NCI-H446 treated with DMSO at 0.1 percent for 48 hours (cell line): ENCODE data around the gene ZNF808.
"Not testable (repeated sequence)": the region's sequence is repeated elsewhere in the genome, so short reads cannot be mapped to it uniquely, and the experiment has no call there.

Experiments used
- DNase-seq: peaks from one replicate; lab custom pipeline; 2025; lab: John Stamatoyannopoulos, UW

The ZNF808 gene

DNA sequence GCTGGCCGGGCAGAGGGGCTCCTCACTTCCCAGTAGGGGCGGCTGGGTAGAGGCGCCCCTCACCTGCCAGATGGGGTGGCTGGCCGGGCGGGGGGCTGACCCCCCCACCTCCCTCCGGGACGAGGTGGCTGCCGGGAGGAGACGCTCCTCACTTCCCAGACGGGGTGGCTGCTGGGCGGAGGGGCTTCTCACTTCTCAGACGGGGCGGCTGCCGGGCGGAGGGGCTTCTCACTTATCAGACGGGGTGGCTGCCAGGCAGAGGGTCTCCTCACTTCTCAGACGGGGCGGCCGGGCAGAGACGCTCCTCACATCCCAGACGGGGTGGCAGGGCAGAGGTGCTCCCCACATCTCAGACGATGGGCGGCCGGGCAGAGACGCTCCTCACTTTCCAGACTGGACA is 66.0 kb downstream of the ZNF808 start:
- not testable (repeated sequence) for DNase-seq

DNA sequence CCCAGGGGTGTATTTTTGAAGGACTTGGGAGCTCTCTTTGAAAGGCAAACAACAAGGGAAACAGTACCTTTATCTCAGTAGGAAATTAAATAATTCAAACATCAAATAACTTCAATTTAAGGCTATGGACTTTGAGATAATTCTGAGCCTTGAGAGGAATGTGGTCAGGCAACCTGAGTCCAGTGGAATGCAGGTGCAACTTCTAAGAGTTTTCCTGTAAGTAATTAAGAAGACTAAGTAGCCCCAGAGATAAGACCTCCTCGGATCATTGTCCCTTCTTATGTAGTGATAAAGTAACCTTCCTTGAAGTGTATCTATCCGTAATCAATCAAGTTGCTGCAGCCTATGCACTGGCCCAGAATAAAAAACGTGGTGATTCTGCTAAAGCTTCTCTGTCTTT is 71.8 kb downstream of the ZNF808 start:
- DNase-seq = no peak

DNA sequence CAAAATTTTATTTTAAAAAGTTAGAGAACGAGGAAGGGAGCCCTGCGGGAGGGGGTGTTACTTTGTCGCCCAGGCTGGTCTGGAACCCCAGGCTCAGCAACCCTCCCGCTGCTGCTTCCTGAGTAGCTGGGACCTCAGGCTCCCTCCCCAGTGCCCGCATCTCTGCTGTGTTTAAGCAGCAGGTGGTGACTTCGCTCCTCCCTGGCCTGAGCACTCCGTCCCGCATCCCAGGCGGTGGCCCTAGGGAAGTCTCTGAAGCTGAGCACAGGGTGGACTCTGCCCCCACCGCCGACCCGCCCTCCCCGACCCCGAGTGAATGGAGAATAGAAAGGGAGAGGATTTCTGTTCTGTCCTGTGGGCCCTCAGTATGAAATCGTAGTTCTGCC is 73.2 kb downstream of the ZNF808 start:
- no peak for DNase-seq

DNA sequence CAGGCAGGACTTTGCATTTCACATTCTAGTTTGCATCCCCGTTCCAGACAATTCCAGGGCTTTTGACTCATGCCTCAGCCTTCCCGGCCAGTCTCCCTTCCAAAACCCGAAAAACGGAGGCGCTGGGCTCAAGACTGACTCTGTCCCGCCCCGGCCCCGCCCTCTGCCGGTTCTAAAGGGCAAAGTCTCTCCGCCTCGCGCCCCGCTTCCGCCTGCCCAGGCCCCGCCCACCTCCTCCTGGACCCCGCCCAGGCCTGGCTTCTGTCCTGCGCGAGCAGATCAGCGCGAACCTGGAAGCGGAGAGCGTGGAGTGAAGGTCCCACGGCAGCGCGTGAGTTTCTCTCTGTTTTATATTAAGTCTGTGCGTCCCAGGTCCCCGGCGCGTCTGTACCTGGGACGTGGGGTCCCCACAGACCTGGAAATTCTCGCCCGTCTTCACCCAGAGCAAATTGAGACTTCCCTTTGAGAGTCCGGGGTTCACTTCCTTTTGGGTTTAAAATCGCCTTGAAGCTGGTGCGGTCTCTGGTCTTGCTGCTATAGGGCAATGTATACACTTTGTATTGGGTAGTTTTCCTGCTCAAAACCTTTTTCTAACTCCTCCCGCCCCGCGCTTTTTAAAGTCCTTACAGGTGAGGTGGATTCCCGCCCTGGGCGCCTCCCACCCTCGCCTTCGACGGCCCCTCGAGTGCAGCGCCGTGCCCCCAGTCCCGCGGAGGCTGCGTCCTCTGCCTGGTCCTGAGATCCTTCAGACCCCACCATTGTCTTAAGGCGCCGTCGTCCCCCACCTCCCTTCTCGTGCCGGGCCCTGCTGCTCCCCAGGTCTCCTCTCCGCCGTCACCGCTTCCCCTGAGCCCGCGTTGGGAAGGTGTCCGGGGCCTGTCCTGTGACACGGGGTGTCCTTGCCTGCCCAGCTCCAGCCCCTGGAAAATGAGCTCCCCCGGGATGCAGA is 73.8 kb downstream of the ZNF808 start:
- no peak for DNase-seq

DNA sequence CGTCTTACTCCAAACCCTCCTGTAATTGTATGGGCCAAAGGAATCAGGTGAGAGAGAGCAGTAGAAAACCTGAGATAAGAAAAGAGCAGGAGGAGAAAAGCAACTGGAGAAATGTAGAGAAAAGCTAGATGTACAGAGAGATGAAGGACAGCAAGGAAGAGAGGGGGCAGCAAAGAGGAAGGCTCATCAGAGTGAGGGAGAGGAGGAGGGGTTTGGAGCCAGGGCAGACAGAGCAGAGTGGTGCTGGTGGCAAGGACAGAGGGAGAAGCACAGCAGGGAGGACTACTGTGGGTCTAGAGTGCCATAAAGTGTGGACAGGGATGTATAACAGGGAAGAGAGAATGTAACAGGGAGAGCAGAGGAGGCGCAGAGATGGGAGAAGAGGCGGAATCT is 74.5 kb downstream of the ZNF808 start:
- DNase-seq = not testable (repeated sequence)

DNA sequence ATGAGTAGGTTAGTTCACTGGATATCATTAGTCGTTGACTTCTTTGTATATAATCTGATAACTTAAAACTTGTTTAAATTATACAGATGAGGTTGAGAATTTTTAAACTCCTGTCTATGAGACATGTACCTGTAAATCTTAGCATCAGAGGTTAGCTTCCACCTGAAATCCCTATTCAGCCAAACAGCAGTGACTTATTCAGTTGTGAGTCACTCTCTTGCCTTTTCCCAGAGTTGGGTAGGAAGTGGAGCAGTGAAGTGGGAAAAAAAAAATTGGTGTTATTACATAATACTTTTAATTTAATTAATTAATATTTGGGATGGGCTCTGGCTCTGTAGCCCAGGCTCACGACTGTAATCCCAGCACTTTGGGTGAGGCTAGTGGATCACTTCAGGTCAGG is 75.5 kb downstream of the ZNF808 start:
- DNase-seq = no peak

DNA sequence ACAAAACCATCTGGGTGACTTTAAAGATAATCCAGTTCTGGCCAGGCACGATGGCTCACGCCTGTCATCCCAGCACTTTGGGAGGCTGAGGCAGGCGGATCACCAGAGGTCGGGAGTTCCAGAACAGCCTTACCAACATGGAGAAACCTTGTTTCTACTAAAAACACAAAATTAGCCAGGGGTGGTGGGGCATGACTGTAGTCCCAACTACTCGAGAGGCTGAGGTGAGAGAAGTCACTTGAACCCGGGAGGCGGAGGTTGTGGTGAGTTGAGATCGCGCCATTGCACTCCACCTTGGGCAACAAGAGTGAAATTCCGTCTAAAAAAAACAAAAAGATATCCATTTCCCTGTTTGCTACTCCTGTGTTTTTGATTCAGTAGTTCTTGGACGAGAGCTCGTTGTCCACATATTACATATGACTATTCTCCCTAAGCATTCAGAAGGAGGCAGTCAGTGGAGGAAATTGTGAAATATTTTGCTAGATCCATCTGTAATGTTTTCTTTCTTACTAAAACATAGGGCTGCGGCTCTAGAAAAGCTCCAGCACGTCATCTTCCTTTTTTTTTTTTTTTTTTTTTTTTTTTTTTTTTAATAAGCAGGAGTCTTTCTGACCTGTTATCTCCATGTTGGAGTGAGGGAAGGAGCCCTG is 76.2 kb downstream of the ZNF808 start:
- DNase-seq = no peak
